ENCODE data around the gene RESP18.
A peak's percentile ranks its signal among the peaks of the same experiment; 100 is the strongest.

- peak; percentile 23 to 89 for TF ChIP-seq POLR2A (IDR thresholded peaks at IDR 0.05)
- TF ChIP-seq CTCF (IDR thresholded peaks at IDR 0.05), result no peak
Observed at GRCh38 chr2:219279151-219279915, 53.2 kb downstream of the RESP18 start, which contains the start of gene DNAJB2.

All from suprapubic skin (tissue), 3 donors.